GM19025 (cell line): Measurements from ENCODE around the gene EPO.
A peak's percentile ranks its signal among the peaks of the same experiment; 100 is the strongest.

Source experiments
- ATAC-seq: cut with Tn5 transposase; IDR thresholded peaks from one replicate; pipeline ENCODE4 v1.9.1; 2021; ENCODE audit warnings: mild to moderate bottlenecking, low read depth, moderate library complexity; ENCODE audit not compliant: unreplicated experiment

Gene EPO

GRCh38 chr7:100682991-100683658 is 37.1 kb upstream of the EPO start:
- ATAC-seq = no peak

GRCh38 chr7:100683659-100684533 is 36.4 kb upstream of the EPO start:
- no peak for ATAC-seq

DNA sequence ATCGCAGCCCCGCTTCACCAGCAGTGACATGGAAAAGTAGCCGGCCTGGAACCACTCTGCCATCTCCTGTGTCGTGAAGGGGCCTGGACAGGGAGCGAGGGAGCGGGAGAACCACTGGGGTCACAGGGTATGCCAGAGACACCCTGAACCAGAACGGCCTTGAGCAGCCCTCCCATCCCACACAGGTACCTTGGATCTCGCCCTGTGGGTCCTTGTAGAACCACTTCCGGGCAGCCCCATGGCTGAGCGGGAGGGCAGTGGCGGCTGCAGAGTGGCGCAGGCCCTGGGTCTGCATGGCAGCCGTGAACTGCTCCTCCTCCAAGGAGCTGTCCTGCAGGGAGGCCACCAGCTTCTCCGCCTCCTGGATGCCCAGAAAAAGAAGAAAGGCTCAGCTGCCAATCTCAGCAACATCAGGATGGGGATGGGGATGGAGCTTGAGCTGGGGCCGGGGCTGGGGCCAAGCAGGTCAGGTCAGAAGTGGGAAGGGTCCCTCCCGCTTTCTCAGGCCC is 35.7 kb upstream of the EPO start:
- ATAC-seq = no peak

GRCh38 chr7:100685049-100685605 is 35.1 kb upstream of the EPO start:
- ATAC-seq = no peak

GRCh38 chr7:100685631-100686145 is 34.6 kb upstream of the EPO start:
- no peak for ATAC-seq

GRCh38 chr7:100686201-100686821 is 34.0 kb upstream of the EPO start:
- no peak for ATAC-seq

DNA sequence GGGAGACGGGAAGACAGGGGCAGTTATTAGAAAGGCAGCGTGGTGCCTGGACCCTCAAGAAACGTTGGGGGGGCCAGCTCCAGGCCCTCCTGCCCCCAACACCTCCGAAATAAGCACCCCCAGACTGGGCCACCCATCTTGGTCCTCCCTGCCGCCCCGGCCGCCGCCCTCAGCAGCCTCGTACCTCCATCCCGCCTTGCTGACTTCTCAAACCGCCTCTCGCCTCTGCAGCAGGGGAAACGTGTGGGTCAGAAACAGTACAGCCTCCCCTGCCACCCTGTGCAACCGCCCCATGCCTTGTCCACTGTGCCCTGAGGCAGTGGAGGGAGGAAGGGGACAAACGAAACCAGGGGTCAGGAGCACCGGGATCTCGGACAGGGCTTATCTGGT is 33.5 kb upstream of the EPO start:
- ATAC-seq = no peak

DNA sequence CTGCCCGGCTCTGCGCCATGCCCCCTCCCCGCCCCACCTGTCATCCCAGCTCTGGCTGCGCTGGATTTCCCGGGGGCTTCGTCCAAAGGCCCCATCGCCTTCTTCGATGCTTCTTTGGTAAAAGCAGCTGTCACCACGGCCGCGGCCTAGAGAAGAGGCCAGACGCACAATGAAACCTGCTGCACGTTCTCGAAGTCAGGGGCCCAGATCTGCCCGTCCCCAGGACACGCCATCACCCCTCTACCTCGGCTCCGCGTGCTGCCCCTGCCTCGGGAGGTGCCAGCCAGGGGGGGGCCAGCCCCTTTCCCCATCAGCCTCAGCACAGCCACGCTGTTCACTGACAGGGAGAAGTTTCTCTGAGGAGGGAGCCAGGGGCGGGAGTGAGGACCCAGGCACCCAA is 33.0 kb upstream of the EPO start:
- no peak for ATAC-seq

DNA sequence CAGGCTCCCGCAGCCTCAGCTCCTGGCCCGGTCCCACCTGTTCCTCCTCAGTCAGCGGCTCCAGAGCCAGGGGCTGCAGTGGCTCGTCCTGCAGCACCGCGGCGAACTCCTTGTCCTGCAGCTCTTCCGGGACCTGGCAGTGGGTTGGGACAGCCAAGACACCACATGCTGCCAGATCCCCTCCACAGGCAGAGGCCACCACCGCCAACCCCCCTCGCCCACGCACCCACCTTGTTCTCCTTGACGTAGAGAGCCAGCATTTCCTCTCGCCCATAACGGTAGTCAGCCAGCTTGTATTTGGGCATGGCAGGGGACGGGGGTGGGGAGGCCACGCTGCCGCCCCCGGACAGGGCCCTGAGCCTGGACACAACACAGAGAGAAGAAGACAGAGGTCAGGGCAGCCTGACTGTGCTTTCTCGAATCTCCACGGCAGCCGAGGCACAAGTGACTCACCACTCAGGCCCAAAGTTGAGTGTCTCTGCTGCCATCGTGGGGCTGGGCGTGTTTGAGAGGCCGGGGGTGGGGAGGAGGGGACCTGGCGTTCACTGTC is 32.4 kb upstream of the EPO start:
- no peak for ATAC-seq

- ATAC-seq = no peak
Observed at GRCh38 chr7:100688326-100688860, 31.9 kb upstream of the EPO start.

DNA sequence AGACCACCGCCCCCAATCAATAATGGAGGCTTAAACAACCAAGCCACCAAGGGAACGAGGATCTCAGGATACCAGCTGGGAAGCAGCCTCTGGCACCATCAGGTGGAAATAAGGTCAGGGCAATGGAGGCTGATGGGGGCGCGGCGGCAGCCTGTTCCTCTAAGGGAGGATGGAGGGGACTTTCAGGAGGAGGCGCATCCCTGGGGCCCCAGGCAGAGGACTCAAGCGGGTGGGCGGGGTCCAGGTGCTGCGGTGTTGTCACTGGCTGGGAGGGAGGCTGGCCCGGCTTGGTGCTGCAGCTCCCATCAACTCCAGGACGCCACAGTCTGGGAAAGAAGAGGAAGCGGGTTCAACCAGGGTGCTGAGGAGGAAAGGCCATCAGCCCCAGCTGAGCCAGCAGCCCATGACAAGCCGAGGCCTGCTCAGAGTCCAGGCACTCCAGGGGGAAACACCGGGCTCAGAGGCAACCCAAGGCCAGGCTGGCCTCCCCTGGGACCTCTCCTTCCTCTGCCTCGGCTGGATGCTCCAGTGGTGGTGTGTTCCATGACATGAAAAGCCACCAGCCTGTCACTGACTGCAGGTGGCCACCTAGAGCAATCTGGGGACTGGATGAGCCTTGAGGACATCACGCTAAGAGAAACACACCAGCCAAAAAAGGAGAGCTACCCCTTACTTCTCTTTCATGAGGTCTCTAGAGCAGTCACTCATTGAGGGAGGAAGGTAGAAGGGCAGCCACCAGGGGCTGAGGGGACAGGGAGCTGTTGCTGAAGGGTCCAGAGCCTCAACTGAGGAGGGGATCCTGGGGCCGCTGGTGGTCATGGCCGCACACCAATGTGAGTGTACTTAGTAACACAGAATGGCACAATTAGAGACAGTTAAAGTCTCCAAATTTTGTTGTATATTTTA is 30.8 kb upstream of the EPO start:
- ATAC-seq = no peak

GRCh38 chr7:100691676-100692577 is 28.3 kb upstream of the EPO start:
- no peak for ATAC-seq

- no peak for ATAC-seq
Observed at GRCh38 chr7:100692578-100692961, 27.7 kb upstream of the EPO start.

- peak; percentile 31 for ATAC-seq
Observed at GRCh38 chr7:100693312-100694097, 26.8 kb upstream of the EPO start.

- ATAC-seq = peak; percentile 46
Observed at GRCh38 chr7:100694098-100694745, 26.0 kb upstream of the EPO start, which contains the start of gene GIGYF1. GIGYF1 (minus strand) TSS chr7:100694250; CDS start chr7:100688238, 6,012 bp downstream.

DNA sequence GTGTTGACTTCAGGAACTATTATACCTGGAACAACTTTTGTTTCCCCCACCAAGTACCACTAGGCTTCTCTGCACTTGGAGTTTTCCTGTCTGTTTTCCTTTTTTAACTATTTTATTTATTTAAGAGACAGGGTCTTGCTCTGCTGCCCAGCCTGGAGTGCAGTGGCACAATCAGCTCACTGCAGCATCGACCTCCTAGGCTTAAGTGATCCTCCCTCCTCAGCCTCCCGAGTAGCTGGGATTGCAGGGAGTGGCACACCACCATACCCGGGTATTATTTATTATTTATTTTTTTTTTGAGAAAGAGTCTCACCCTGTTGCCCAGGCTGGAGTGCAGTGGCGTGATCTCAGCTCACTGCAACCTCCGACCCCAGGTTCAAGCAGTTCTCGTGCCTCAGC is 24.1 kb upstream of the EPO start:
- ATAC-seq = no peak

- no peak for ATAC-seq
Observed at GRCh38 chr7:100699018-100699417, 21.2 kb upstream of the EPO start.
